Activated CD4-positive, alpha-beta memory T cell treated with anti-CD3 and anti-CD28 coated beads, Interleukin-2, amount 10 ng/mL, durations not matched to agents 7 days and 5 days (primary cell): ENCODE results near the gene SCAF1. TPM values are rescaled to one million over a fixed set of nuclear protein-coding genes. Genes with fewer than 3 reads are reported as not detected.
"Not testable (repeated sequence)": the region's sequence is repeated elsewhere in the genome, so short reads cannot be mapped to it uniquely, and the experiment has no call there.

ENCODE experiments used
- CTCF ChIA-PET: fragments of 350-600 bp; sonication (Branson Sonifier 250); formaldehyde crosslinking; loops from one replicate; lab custom pipeline; 2021; ENCODE audit warnings: antibody characterized with exemption, inconsistent platforms; lab: Charles Lee
- POLR2A ChIA-PET: fragments of 350-600 bp; sonication (Branson Sonifier 250); formaldehyde crosslinking; loops from one replicate; lab custom pipeline; 2021; ENCODE audit warnings: antibody characterized with exemption; lab: Charles Lee
- DNase-seq: peaks from one replicate; pipeline ENCODE4 v3.0.0-alpha.2; 2020
- H3K27ac Mint-ChIP-seq: one replicate; pipeline ENCODE4 v1.8.0; 2021; ENCODE audit warnings: mild to moderate bottlenecking, mixed read lengths
- H3K27me3 Mint-ChIP-seq: one replicate; pipeline ENCODE4 v1.8.0; 2021; ENCODE audit warnings: mixed read lengths
- H3K36me3 Mint-ChIP-seq: one replicate; pipeline ENCODE4 v1.8.0; 2021; ENCODE audit warnings: low read depth, mixed read lengths
- H3K4me1 Mint-ChIP-seq: one replicate; pipeline ENCODE4 v1.8.0; 2021; ENCODE audit warnings: mixed read lengths
- H3K4me3 Mint-ChIP-seq: one replicate; pipeline ENCODE4 v1.8.0; 2021; ENCODE audit warnings: mild to moderate bottlenecking, mixed read lengths
- H3K9me3 Mint-ChIP-seq: one replicate; pipeline ENCODE4 v1.8.0; 2021; ENCODE audit warnings: mixed read lengths
- total RNA-seq, 2 experiments: library from RNA; stranded (reverse); gene quantifications; one replicate each; pipeline ENCODE4 v1.2.3, GENCODE V29; 2021

SCAF1 gene
- total RNA-seq, 2 experiments from 2014 or later, result 65.3 to 66.4 TPM

DNA sequence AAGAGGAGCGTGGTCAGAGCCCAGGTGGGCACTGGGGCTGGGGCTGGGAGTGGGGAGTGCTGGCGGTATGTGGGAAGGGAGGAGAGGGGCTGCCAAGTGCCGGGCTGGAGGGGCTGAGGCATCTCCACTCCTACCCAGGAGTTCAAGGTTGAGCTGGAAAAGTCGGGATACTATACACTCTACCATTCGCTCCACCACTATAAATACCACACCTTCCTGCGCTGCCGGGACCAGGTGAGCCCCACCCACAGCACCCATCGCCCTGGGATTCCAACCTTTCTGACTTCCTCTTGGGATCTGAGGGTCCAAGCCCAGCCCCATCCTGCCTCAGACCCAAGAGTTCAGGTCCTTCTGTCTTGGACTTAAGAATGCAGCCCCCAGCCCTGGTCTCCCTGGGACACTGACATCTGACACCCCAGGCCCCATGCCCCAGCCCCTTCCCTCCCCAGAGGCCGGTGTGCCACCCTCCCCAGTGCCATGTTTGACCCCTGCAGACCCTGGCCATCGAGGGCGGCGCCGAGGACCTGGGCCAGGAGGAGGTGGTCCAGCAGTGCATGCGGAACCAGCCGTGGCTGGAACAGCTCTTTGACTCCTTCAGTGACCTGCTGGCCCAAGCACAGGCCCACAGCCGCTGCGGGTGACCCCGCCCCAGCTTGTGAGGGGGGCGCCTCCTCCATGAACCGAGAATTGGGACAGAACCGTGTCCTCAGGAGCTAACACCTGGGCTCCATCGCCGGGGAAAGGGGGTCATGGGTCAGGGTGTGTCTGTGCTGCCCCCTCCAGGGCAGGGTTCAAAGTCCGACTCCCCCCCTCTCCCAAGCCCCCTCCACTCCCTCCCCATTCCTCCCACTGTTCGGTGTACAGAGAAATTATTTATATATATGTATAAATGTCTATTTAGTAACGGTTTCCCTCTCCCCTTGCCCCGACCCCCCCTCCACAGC is 16.8 kb upstream of the SCAF1 start:
- H3K9me3 Mint-ChIP-seq, result no peaks in the 10 kb centered on the region
- H3K4me3 Mint-ChIP-seq, result no peak overlapping the region
- DNase-seq, result no peak
- H3K27me3 Mint-ChIP-seq, result no peaks in the 10 kb centered on the region
- H3K27ac Mint-ChIP-seq, result no peak overlapping the region
- CTCF ChIA-PET, result no interaction called here
- POLR2A ChIA-PET, result no interaction called here
- H3K36me3 Mint-ChIP-seq, result peaks cover 48% of the 10 kb centered on the region
- H3K4me1 Mint-ChIP-seq, result no peaks in the 10 kb centered on the region

DNA sequence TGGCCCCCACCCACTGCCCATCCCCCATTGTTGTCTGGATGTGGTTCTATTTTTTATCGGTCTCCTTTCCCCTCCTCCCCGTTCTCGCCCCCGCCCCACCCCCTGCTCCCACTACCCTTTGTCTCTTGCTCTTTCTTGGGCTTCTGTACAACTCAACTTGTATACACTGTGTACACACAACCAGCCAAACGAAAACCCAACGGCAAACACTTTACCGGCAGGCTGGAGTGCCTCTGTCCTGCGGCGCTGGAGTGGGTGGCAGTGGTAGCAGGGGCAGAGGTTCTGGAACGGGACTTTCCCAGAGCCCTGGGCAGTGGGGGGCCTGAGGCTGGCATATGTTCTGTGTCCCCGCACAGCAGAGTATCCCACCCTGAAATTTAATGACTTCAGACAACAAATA is 15.8 kb upstream of the SCAF1 start:
- no peaks in the 10 kb centered on the region for H3K9me3 Mint-ChIP-seq
- no peak overlapping the region for H3K4me3 Mint-ChIP-seq
- H3K36me3 Mint-ChIP-seq, result peaks cover 45% of the 10 kb centered on the region
- DNase-seq, result no peak
- no peaks in the 10 kb centered on the region for H3K27me3 Mint-ChIP-seq
- H3K4me1 Mint-ChIP-seq, result no peaks in the 10 kb centered on the region
- CTCF ChIA-PET, result no interaction called here
- POLR2A ChIA-PET, result no interaction called here
- H3K27ac Mint-ChIP-seq, result no peak overlapping the region

DNA sequence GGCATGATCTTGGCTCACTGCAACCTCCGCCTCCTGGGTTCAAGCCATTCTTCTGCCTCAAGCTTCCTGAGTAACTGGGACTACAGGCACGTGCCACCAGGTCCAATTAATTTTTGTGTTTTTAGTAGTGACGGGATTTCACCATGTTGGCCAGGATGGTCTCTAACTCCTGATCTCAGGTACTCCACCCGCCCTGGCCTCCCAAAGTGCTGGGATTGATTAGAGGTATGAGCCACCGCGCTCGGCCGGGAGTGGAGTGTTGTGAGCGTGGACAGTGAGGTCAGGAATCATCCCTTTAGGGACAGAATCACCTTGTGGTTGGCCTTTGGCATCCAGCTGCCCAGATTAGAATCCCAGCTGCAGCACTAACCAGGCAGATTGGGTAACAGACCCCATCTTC is 12.3 kb upstream of the SCAF1 start:
- no peak for DNase-seq
- no peak overlapping the region for H3K4me3 Mint-ChIP-seq
- no peaks in the 10 kb centered on the region for H3K27me3 Mint-ChIP-seq
- no peak overlapping the region for H3K27ac Mint-ChIP-seq
- H3K9me3 Mint-ChIP-seq, result no peaks in the 10 kb centered on the region
- peaks cover 21% of the 10 kb centered on the region for H3K36me3 Mint-ChIP-seq
- ChIA-PET CTCF (no interaction called here), POLR2A (interaction anchor here (0.6 kb wide), 1 partner anchor 37 kb away, joined by 3 read pairs; no protein-coding TSS in a partner anchor)
- H3K4me1 Mint-ChIP-seq, result no peaks in the 10 kb centered on the region

DNA sequence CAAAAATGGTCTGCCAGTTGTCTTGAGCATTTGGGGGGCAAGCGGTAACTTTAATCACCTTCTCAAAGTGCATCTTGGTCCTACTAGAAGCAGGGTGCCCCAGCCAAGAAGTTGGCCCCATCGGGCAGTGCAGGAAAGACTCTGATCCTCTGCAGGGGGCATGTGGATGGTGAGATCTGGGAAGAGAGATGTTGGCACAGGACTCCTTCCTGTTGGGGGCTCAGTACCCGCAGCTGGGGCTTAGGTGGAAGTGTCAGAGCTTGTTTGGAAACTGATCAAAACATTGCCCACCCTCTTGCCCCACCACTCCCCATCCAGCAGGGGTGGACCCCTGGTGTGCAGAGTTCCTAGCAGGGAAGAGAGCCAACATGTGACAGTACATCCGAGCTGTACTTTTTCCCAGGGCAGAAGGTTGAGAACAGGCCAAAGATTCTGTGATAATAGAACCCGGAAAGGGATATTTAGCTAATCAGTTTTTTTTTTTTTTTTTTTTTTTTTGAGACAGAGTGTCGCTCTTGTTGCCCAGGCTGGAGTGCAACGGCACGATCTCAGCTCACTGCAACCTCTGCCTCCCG is 10.9 kb upstream of the SCAF1 start:
- Mint-ChIP-seq H3K4me3 (no peak overlapping the region), H3K9me3 (no peaks in the 10 kb centered on the region), H3K36me3 (peaks cover 16% of the 10 kb centered on the region), H3K4me1 (peaks cover 3% of the 10 kb centered on the region), H3K27me3 (no peaks in the 10 kb centered on the region), H3K27ac (no peak overlapping the region)
- no peak for DNase-seq
- ChIA-PET CTCF (no interaction called here), POLR2A (interaction anchor here (0.8 kb wide), 1 partner anchor 10 kb away, joined by 3 read pairs; no protein-coding TSS in a partner anchor)

DNA sequence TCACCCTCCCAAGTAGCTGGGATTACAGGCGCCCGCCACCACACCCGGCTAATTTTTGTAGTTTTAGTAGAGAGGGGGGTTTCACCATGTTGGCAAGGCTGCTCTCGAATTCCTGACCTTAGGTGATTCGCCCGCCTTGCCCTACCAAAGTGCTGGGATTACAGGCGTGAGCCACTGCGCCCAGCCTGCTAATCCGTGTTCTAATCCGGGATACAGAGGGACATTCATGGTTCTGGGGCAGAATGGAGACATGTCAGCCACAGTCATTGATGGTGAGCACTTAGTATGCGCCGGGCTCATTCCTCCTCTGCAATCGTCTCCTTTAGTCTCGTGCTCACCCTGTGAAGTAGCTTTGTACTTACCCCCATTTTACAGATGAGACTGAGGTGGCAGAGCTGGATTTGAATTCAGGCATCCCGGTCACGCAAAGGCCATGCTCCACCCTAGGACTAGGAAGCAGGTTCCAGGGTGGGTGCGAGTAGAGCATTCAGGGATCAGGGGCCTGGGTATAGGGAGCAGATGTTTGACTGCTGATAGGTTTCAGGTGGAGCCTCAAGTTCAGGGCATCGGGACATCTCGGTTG is 10.3 kb upstream of the SCAF1 start:
- Mint-ChIP-seq H3K36me3 (peaks cover 16% of the 10 kb centered on the region), H3K4me1 (peaks cover 3% of the 10 kb centered on the region), H3K9me3 (no peaks in the 10 kb centered on the region), H3K27me3 (no peaks in the 10 kb centered on the region), H3K27ac (no peak overlapping the region), H3K4me3 (no peak overlapping the region)
- POLR2A ChIA-PET, result interaction anchor here (0.8 kb wide), 1 partner anchor 9 kb away, joined by 3 read pairs; no protein-coding TSS in a partner anchor
- no peak for DNase-seq
- CTCF ChIA-PET, result no interaction called here

DNA sequence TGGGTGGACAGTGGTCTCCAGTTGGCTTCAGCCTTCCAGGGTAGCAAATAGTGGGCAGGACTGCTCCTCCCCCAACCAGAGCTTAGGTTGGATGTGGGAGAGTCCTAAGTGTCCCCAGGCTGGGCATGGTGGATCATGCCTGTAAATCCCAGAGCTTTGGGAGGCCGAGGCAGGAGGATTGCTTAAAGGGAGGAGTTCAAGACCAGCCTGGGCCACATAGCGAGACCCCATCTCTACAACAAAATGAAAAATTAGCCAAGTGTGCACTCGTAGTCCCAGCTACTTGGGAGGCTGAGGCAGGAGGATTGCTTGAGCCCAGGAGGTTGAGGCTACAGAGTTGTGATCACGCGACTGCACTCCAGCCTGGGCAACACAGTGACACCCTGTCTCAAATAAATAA is 9.4 kb upstream of the SCAF1 start:
- CTCF ChIA-PET, result interaction anchor here (0.8 kb wide), 1 partner anchor 45 kb away, joined by 3 read pairs; no protein-coding TSS in a partner anchor
- Mint-ChIP-seq H3K27me3 (no peaks in the 10 kb centered on the region), H3K9me3 (no peaks in the 10 kb centered on the region), H3K27ac (no peak overlapping the region), H3K36me3 (peaks cover 13% of the 10 kb centered on the region), H3K4me1 (peaks cover 5% of the 10 kb centered on the region), H3K4me3 (no peak overlapping the region)
- POLR2A ChIA-PET, result no interaction called here
- no peak for DNase-seq

DNA sequence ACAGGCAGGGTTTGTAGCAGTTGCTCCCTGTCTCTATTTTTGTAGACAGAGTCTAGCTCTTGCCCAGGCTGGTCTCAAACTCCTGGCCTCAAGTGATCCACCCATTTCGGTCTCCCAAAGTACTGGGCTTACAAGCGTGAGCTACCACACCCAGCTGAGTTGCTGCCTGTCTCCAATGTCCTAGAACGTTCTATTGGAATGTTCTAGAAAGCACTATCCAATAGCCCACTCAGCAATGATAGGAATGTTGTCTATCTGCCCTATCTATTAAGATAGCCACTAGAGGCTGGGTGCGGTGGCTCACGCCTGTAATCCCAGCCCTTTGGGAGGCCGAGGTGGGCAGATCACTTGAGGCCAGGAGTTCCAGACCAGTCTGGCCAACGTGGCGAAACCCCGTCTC is 8.7 kb upstream of the SCAF1 start:
- H3K27ac Mint-ChIP-seq, H3K9me3 Mint-ChIP-seq, H3K4me3 Mint-ChIP-seq, DNase-seq, CTCF ChIA-PET, H3K27me3 Mint-ChIP-seq, H3K36me3 Mint-ChIP-seq: not testable (repeated sequence)
- peaks cover 10% of the 10 kb centered on the region for H3K4me1 Mint-ChIP-seq
- POLR2A ChIA-PET, result interaction anchor here (1.0 kb wide), 1 partner anchor 15 kb away, joined by 4 read pairs; no protein-coding TSS in a partner anchor

DNA sequence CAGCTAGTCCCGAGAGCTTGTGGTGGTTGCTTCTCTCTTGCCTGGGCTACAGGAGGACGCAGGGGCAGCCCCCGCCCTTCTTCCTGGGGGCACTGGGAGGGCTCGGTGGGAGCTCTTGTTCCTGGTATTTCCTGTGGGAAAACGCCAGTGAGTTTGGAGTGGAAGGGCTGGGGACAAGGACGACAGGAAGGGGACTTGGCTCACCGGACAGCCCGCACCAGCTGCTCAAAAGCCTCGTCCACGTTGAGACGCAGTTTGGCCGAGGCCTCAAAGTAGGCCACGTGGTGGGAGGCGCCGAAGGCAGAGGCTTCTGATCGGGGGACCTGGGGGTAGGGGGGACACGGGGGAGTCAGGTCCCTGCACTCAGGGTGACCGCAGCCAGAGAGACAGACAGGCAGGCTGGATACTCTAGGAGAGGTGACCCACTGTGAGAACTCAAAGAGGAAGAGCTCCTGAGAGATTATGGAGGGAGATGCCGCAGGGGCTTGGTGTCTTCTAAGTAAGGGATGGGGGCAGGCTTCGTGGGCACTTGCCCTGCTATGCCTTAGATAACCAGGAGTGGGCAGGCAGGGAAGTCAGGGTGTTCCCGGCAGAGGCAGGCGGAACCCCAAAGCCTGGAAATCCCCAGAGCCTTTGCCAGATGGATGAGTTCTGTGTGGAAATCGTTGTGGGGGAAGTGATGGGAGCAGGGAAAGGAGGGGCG is 6.3 kb upstream of the SCAF1 start:
- no peaks in the 10 kb centered on the region for H3K9me3 Mint-ChIP-seq
- no peaks in the 10 kb centered on the region for H3K36me3 Mint-ChIP-seq
- DNase-seq, result no peak
- POLR2A ChIA-PET, result interaction anchor here (0.6 to 1.3 kb wide), 2 partner anchors 12 to 17 kb away, joined by 3 read pairs; no protein-coding TSS in a partner anchor
- H3K27me3 Mint-ChIP-seq, result peaks cover 6% of the 10 kb centered on the region
- CTCF ChIA-PET, result no interaction called here
- no peak overlapping the region for H3K27ac Mint-ChIP-seq
- H3K4me3 Mint-ChIP-seq, result no peak overlapping the region
- H3K4me1 Mint-ChIP-seq, result peaks cover 26% of the 10 kb centered on the region

DNA sequence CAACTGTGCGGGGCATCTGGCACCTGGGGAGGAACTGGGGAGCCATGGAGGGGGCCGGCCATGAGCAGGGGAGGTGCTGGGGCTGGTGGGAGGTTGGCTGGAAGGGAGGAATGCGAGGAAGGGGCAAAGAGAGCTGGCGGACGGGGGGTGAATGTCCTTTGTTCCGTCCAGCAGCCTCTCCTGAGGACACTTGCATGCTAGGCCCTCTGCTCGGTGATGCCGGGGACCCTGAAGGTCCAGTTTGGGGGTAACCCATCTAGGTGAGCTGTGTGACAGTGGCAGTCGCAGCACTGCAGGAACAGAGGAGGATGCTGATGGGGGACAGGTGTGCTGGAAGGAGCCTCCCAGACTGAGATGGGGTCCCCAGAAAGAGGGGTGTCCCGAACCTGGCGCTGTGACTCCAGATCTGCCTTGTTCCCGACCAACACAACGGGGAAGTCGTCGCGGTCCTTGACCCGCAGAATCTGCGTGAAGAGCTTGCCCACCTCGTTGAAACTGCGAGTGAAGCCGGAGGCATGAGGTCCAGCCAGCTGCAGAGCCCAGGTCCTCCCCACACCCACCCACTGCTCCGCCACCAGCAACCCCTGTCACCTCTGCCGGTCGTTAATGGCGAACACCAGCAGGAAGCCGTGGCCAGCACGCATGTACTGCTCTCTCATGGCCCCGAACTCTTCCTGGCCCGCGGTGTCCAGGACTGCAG is 5.6 kb upstream of the SCAF1 start:
- H3K36me3 Mint-ChIP-seq, result no peaks in the 10 kb centered on the region
- H3K27me3 Mint-ChIP-seq, result peaks cover 6% of the 10 kb centered on the region
- POLR2A ChIA-PET, result interaction anchor here (1.3 kb wide), 1 partner anchor 17 kb away, joined by 3 read pairs; no protein-coding TSS in a partner anchor
- no peaks in the 10 kb centered on the region for H3K9me3 Mint-ChIP-seq
- no peak for DNase-seq
- no peak overlapping the region for H3K27ac Mint-ChIP-seq
- peaks cover 30% of the 10 kb centered on the region for H3K4me1 Mint-ChIP-seq
- CTCF ChIA-PET, result no interaction called here
- H3K4me3 Mint-ChIP-seq, result no peak overlapping the region

DNA sequence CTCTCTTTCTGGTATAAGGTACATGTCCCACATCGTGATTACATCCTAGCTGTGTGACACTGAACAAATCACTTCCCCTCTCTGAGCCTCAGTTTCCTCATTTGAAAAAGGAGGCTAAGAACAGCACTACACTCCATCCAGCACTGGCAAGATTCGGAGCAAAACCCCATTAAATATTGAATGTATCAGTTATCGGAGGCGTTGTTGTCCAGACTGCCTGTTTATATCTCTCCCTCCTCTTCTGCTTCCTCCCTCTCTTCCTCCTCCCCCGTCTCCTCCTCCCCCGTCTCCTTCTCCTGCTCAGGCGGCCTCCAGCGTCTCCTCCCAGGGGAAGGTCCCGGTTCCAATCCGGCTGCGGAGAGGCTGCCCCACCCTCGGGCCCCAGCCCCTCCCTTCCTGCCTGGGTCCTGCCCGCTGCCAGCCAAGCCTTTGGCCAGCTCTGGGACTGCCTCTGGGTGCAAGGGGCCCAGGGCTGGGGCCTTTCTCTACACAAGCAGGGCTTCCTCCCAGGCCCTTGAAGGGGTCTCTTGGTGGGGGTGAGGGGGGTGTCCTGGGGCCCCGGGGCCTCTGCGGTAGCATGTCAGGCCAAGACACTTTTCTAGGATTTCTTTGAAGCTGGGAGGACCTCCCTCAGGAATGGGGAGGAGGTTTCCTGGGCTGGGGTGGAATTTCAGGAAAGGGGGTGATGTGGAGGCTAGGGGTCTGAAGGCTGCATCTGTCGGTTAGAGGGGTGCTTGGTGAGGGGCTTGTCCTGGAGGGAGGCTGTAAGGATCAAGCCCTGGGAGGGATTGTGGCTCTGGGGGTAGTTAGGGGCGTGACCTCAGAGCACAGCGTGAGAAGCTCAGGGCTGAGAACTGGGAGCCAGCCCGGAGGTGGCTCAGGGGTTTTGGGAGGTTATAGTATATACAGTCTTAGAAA is 3.9 kb upstream of the SCAF1 start:
- POLR2A ChIA-PET, result interaction anchor here (0.7 kb wide), 1 partner anchor 822 kb away, joined by 3 read pairs; no protein-coding TSS in a partner anchor
- CTCF ChIA-PET, result no interaction called here
- peaks cover 41% of the 10 kb centered on the region for H3K4me1 Mint-ChIP-seq
- H3K4me3 Mint-ChIP-seq, result peak overlapping the region; percentile 98
- peak overlapping the region; percentile 24 for H3K27ac Mint-ChIP-seq
- H3K9me3 Mint-ChIP-seq, result no peaks in the 10 kb centered on the region
- peak; percentile 30 for DNase-seq
- peaks cover 6% of the 10 kb centered on the region for H3K27me3 Mint-ChIP-seq
- peaks cover 5% of the 10 kb centered on the region for H3K36me3 Mint-ChIP-seq

DNA sequence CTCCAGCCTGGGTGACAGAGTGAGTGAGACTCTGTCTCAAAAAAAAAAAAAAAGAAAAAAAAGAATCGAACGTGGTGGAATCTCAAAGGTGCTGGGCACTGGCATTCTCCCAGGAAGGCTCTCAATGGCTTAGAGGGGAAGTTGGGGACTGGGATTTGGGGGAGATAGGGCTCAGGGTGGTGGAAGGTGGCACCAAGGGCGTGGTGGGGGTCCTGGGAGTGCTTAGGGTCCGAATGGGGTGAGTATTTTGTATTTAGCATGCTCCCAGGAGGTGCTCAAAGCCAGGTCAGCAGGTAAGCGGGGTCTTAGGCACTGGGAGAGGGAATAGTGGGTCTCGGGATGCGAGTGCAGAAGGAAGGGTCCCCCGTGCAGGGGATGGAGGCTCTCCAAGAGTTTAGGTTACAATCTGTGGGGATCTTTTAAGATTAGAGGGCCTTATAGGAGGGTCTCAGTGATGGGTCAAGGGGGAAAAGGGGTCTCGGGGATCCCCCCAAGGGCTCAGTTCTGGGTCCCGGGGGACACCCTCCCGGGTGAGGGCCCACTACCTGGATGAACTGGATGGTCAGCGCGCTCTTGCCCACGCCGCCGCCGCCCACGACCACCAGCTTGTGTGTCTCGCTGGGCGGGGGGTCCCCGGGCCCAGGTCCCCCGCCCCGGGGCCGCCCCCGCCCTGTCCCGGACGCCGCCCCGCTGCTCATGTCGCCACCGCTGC is 2.5 kb upstream of the SCAF1 start:
- POLR2A ChIA-PET, result interaction anchor here (0.7 to 6.1 kb wide), 13 partner anchors 27 to 304 kb away, joined by 3 to 91 read pairs (median 3); partner anchors contain the start of genes ALDH16A1, BCL2L12, CD37 and IRF3
- Mint-ChIP-seq H3K9me3 (no peaks in the 10 kb centered on the region), H3K4me1 (peaks cover 56% of the 10 kb centered on the region), H3K36me3 (peaks cover 11% of the 10 kb centered on the region), H3K27ac (no peak overlapping the region), H3K4me3 (peak overlapping the region; percentile 98), H3K27me3 (peaks cover 6% of the 10 kb centered on the region)
- DNase-seq, result peak; percentile 29
- CTCF ChIA-PET, result interaction anchor here (1.0 to 5.2 kb wide), 13 partner anchors 25 to 525 kb away, joined by 3 to 90 read pairs (median 4); partner anchors contain the start of genes LIN7B and PRMT1
